Vagina (tissue), 2 donors: ENCODE measurements around the gene ECEL1. TPM values are rescaled to one million over a fixed set of nuclear protein-coding genes. Genes with fewer than 3 reads are reported as not detected.

ENCODE experiments used
- DNase-seq, 2 donors: peaks; one replicate each; pipeline ENCODE4 v3.0.0-alpha.2; 2017; ENCODE audit errors: extremely low spot score in 2 of 2
- H3K27ac ChIP-seq: fragments of 200-600 bp; sonication (generic); one replicate; pipeline ENCODE4 v1.5.1; 2019
- H3K27me3 ChIP-seq: fragments of 200-600 bp; sonication (generic); one replicate; pipeline ENCODE4 v1.5.1; 2019
- H3K36me3 ChIP-seq, 2 donors: fragments of 200-600 bp; sonication (generic); one replicate each; pipeline ENCODE4 v1.5.1; 2017 to 2019
- H3K4me1 ChIP-seq: fragments of 200-600 bp; sonication (generic); one replicate; pipeline ENCODE4 v1.5.1; 2019
- H3K4me3 ChIP-seq, 2 donors: fragments of 200-600 bp; sonication (generic); 1 replicate in 1 of 2; 2 replicates in 1 of 2; pipeline ENCODE4 v1.5.1; 2016 to 2019
- H3K9me3 ChIP-seq: fragments of 200-600 bp; sonication (generic); one replicate; pipeline ENCODE4 v1.5.1; 2019
- CTCF ChIP-seq, 3 experiments: fragments of 450-650 bp in 2 of 3; fragments of 200-600 bp in 1 of 3; sonication (generic) in 1 of 3; IDR thresholded peaks; one replicate each; pipeline ENCODE4 v1.5.1; 2017 to 2019; ENCODE audit warnings: antibody characterized with exemption in 3 of 3, mild to moderate bottlenecking in 2 of 3, moderate library complexity in 2 of 3
- POLR2A ChIP-seq, 2 donors: fragments of 450-650 bp; IDR thresholded peaks; one replicate each; pipeline ENCODE4 v1.6.1; 2017; ENCODE audit warnings: antibody characterized with exemption in 2 of 2, mild to moderate bottlenecking in 2 of 2, moderate library complexity in 2 of 2
- POLR2AphosphoS5 ChIP-seq, 2 donors: sonication (generic); formaldehyde crosslinking; IDR thresholded peaks; one replicate each; pipeline ENCODE4 v1.9.0; 2017; ENCODE audit warnings: antibody characterized with exemption in 2 of 2, mild to moderate bottlenecking in 2 of 2, low read depth in 1 of 2; ENCODE audit not compliant: insufficient read depth in 1 of 2
- intact Hi-C: fragments of 100-400 bp; cut with DNase I; formaldehyde crosslinking; loops from one replicate; pipeline ENCODE4 v1.15.1; 2023
- total RNA-seq: library from RNA; depleted of rRNA; stranded (reverse); fragments of >200 nt; gene quantifications from one replicate; pipeline ENCODE4 v1.2.3, GENCODE V29; 2016

ECEL1 gene, protein sequence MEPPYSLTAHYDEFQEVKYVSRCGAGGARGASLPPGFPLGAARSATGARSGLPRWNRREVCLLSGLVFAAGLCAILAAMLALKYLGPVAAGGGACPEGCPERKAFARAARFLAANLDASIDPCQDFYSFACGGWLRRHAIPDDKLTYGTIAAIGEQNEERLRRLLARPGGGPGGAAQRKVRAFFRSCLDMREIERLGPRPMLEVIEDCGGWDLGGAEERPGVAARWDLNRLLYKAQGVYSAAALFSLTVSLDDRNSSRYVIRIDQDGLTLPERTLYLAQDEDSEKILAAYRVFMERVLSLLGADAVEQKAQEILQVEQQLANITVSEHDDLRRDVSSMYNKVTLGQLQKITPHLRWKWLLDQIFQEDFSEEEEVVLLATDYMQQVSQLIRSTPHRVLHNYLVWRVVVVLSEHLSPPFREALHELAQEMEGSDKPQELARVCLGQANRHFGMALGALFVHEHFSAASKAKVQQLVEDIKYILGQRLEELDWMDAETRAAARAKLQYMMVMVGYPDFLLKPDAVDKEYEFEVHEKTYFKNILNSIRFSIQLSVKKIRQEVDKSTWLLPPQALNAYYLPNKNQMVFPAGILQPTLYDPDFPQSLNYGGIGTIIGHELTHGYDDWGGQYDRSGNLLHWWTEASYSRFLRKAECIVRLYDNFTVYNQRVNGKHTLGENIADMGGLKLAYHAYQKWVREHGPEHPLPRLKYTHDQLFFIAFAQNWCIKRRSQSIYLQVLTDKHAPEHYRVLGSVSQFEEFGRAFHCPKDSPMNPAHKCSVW
- not detected for total RNA-seq

- TF ChIP-seq POLR2A (IDR thresholded peaks at IDR 0.05) (no peak), POLR2AphosphoS5 (IDR thresholded peaks at IDR 0.05; ENCODE audit: insufficient read depth in 1 of 2, low read depth in 1 of 2) (no peak), CTCF (IDR thresholded peaks at IDR 0.05) (no peak)
- H3K36me3 ChIP-seq = no peaks in the 10 kb centered on the region
- peaks cover 10% of the 10 kb centered on the region for H3K4me1 ChIP-seq
- DNase-seq = no peak
- H3K27me3 ChIP-seq = peaks cover 21% of the 10 kb centered on the region
- H3K27ac ChIP-seq = no peak within 1 kb of the TSS
- peak within 1 kb of the TSS; percentile 20 to 26 for H3K4me3 ChIP-seq
- intact Hi-C loops = no loop called here
- H3K9me3 ChIP-seq = no peaks in the 10 kb centered on the region
Observed at GRCh38 chr2:232487385-232488096, at the start of gene ECEL1. TSS of gene ECEL1 (minus strand) at chr2:232487834. CDS start at chr2:232486653, 1,181 bp downstream.

GRCh38 chr2:232537079-232537478, 49.4 kb upstream of the ECEL1 start:
- H3K4me1 ChIP-seq = no peaks in the 10 kb centered on the region
- no peak for DNase-seq
- no peak for TF ChIP-seq CTCF (IDR thresholded peaks at IDR 0.05)
- TF ChIP-seq POLR2AphosphoS5 (IDR thresholded peaks at IDR 0.05; ENCODE audit: insufficient read depth in 1 of 2, low read depth in 1 of 2) = no peak
- TF ChIP-seq POLR2A (IDR thresholded peaks at IDR 0.05) = no peak
- intact Hi-C loops = no loop called here
- H3K4me3 ChIP-seq = no peak overlapping the region
- H3K27ac ChIP-seq = no peak overlapping the region
- no peaks in the 10 kb centered on the region for H3K36me3 ChIP-seq
- peaks cover 2% of the 10 kb centered on the region for H3K9me3 ChIP-seq
- peaks cover 3% of the 10 kb centered on the region for H3K27me3 ChIP-seq

DNA sequence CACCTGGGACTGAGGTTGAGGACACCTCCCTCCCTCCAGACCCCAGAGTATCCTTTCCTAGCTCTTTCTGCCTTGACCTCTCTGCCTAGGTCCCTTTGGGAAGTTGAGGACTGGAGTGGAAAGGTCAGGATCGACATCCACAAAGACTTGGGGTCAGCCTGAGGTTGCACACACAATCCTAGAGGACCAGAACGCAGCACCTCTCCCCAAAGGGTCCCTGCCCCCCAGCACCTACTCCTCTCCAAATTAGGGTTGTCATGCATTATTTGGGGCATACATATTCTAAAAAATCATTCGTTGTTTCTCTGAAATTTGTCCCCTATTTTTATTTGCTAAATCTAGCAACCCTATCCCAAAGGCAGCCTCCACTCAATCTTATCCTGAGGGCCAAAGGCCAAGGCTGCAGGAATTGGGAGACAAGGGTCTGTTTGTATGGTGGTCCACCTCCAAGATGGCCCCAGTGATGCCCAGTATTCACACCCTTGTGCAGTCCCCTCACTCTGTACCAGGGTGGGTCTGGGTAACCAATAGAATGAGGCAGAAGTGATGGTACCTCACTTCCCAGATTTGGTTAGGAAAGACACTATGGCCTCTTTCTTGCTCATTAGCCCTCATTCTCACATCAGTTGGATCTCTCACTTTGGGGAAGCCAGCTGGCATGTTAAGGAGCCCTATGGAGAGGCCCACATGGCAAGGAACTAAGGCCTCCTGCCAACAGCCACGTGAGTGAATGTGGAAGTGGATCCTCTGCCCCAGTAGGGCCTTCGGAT, 48.3 kb upstream of the ECEL1 start:
- no peak for TF ChIP-seq CTCF (IDR thresholded peaks at IDR 0.05)
- no peak for TF ChIP-seq POLR2A (IDR thresholded peaks at IDR 0.05)
- TF ChIP-seq POLR2AphosphoS5 (IDR thresholded peaks at IDR 0.05; ENCODE audit: insufficient read depth in 1 of 2, low read depth in 1 of 2) = no peak
- no peak for DNase-seq
- Histone ChIP-seq H3K36me3 (no peaks in the 10 kb centered on the region), H3K4me3 (no peak overlapping the region), H3K4me1 (no peaks in the 10 kb centered on the region), H3K9me3 (peaks cover 2% of the 10 kb centered on the region), H3K27ac (no peak overlapping the region), H3K27me3 (peaks cover 3% of the 10 kb centered on the region)
- intact Hi-C loops = no loop called here

GRCh38 chr2:232534940-232535651, 47.5 kb upstream of the ECEL1 start:
- Histone ChIP-seq H3K27ac (no peak overlapping the region), H3K4me1 (no peaks in the 10 kb centered on the region), H3K4me3 (no peak overlapping the region), H3K36me3 (no peaks in the 10 kb centered on the region), H3K27me3 (peaks cover 3% of the 10 kb centered on the region), H3K9me3 (peaks cover 2% of the 10 kb centered on the region)
- intact Hi-C loops = no loop called here
- no peak for DNase-seq
- TF ChIP-seq CTCF (IDR thresholded peaks at IDR 0.05) (no peak), POLR2AphosphoS5 (IDR thresholded peaks at IDR 0.05; ENCODE audit: insufficient read depth in 1 of 2, low read depth in 1 of 2) (no peak), POLR2A (IDR thresholded peaks at IDR 0.05) (no peak)
